GM12874 (cell line): Measurements from ENCODE around the gene LTB4R2.

Experiments
- TF ChIP-seq, protein P1 (sequence below): IDR thresholded peaks from 2 replicates; pipeline ENCODE4 v1.5.1; 2011; ENCODE audit warnings: low read depth, mild to moderate bottlenecking, control low read depth, low read length, moderate library complexity; ENCODE audit not compliant: insufficient read depth

LTB4R2 gene

DNA sequence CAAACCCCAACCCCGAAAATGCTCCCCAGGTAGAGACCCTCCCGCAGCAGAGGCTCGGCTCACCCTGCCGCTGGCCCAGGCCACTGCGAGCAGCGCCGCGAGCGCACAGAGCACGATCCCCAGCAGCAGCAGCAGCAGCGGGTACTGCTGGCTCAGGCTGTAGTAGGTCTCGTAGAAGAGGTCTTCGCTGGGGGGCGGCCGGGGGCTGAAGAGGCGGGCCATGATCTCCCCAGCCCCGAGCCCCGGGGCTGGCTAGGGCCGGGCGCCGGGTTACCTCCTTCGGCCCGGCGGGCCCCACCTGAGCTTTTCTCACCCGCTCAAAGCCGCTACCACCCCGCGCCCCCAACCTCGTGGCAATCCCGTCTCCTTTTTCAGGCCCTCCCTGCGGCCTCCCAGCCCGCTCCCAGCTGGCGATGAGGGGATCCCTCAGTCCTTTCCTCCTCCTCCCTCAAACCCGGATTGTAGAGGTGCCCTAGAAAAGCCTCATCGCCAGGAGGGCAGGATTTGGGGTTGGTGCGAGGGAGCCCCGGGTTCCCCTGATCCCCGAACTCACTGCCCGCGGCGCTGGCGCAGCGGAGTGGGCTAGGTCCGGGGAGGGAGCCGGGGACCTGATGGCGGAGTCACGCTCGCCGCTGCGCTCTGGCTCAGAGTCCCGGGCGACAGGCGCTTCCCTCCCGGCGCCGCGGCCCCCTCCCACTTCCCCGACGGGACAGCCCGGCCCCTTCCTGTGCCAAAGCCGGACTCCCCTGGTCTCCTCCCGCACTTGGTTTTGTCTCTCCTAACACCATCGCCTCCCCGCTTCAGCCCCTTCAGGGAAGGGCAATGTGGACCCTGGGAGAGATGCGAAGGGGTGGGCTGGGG lies 24.7 kb downstream of the LTB4R2 start, which contains the start of gene ADCY4:
TSS of gene ADCY4 (minus strand) at position 641 of the 861 bp plus-strand sequence. CDS start at position 222, 419 bp downstream.
- TF ChIP-seq, protein P1, sequence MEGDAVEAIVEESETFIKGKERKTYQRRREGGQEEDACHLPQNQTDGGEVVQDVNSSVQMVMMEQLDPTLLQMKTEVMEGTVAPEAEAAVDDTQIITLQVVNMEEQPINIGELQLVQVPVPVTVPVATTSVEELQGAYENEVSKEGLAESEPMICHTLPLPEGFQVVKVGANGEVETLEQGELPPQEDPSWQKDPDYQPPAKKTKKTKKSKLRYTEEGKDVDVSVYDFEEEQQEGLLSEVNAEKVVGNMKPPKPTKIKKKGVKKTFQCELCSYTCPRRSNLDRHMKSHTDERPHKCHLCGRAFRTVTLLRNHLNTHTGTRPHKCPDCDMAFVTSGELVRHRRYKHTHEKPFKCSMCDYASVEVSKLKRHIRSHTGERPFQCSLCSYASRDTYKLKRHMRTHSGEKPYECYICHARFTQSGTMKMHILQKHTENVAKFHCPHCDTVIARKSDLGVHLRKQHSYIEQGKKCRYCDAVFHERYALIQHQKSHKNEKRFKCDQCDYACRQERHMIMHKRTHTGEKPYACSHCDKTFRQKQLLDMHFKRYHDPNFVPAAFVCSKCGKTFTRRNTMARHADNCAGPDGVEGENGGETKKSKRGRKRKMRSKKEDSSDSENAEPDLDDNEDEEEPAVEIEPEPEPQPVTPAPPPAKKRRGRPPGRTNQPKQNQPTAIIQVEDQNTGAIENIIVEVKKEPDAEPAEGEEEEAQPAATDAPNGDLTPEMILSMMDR, result no peak

DNA sequence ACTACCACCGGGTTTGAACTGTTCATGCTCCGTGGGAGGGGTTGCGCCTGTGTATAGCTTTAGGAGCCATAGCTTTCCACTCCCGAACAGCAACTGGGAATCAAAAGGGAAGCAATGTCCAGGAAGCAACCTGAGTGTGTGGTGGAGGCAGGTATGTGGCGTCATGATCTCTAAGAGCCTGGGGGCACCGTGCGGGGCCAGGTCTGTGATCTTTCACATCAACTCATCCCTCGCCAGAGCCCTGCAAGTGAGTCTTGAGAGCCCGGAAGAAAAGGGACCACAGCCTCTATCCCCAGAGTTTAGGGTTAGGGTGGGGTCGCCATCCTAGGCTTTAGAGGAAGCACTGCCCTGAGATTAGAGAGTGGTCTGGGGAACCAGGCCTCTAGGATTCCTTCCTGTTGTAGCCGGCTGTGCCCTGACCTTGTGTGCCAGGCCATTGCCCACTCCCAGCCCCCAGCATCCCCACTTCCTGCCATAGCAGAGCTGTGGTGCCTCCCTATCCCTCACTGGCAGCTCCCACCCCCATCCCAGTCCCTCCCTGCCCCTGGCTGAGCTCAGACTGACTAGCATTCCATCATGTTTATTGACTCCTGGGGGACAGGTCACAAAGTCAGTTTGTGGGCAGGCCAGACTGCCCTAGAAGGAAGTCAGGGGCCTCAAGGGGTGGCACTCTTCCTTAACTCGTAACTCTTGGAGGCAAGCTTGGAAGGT lies 25.7 kb downstream of the LTB4R2 start:
- TF ChIP-seq, protein P1, result no peak

DNA sequence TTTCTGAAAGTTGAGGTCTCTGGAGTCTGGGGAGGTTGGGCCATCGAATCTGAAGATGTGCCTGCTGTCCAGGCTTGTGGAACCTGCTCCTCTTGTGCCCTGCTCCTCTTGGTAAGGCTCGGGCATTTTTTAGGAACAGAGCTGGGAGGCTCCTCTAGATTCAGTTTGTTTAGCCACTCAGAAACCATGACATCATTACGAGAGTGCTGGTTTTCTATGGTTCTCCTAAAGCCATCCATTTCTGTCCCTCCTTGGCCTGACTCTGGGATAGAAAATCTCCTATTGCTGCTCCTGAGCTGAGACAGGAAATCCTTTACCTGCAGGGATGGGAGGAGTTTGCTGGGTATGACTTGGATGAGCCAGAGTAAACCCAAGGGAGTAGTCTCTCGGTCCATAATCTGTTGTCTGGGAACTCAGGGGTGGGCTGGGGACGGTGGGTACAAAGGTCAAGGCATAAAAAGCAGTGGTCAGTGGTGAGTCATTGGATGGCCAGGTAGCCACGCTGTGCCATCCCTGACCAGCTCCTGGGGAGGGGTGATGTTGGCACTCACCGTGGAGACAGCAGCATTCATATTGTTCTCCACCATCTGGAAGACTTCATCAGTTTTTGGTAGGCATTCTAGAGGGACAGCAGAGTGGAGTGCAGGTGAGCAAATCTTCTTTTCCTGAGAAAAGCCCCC lies 27.3 kb downstream of the LTB4R2 start:
- TF ChIP-seq, protein P1, result no peak

DNA sequence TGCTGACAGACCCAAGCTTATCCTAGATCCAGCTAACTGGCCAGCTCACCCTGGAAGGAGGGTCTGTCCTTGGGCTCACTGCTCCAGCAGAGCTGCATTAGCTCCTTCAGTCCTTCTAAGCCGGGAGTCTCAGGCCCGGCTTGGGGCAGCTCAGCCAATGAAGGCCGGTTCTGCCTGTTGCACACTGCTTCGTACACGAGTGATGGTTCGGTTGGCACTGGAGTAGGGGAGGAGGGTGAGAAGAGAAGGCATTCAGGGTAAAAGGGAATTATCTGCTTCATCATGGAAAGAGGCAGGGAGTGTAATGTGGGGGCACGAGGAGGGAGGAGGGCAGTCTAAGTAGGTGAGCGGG lies 27.9 kb downstream of the LTB4R2 start:
- TF ChIP-seq, protein P1, result no peak

DNA sequence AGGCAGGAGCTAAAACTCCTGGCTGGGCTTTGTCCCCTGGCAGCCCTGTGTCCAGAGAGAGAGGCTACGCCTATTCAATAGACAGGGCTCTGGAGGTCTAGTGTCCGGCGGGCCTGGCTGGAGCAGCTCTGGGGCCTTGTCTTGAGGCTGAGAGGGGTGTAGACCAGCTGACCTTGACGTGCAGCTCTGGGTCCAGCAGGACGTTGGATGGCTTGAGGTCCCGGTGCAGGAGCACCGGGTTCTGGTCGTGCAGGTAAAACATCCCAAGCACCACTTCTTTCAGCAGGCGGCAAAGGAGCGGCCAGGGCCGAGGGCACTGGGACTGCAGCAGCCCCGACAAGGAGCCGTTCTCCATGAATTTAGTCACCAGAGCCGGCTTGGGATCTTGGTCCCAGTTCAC lies 28.9 kb downstream of the LTB4R2 start:
- TF ChIP-seq, protein P1, result no peak

DNA sequence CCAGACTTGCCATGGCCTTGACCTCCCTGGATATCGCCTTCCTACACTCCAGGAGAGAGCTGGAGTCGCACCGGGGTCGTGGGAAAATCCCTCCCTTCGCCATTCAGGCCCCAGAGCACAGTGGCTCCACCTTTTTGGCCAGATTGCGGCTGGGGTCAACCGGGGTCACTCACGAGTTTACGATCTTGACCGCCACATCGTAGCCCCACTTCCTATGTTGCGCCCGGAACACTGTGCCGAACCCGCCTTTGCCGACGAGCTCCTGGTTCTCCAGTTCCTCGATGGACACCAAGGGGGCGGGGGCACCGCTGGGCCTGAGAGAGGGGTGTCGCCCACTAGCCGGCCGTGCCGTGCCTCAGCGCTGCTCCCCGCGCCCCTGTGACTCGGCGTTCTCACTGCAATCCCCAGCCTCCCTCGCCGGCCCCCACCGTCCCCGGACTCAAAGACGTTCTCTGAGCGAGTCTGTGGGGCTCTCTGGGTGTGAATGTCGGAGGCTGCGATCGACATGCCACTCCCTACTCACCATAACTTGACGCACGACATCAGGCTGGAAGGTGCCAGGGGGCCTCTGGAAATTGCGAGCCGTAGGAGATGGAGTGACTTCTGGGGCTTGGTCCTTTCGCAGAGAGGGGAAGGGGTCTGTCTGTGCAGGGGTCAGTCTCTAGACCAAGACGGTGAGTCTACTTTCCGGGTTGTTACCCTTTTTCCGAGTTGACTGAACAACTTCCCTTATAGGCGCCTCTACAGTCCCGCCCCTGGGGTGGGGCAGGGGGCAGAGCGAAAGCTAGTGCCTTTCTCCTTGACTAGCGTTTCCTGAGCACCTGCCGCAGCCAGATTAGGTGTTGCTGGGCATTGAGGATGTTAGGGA lies 29.6 kb downstream of the LTB4R2 start, which contains the start of gene RIPK3:
TSS of gene RIPK3 (minus strand) at position 708 of the 868 bp plus-strand sequence. CDS start at position 543, 165 bp downstream.
- TF ChIP-seq, protein P1, result no peak
